GM18507 (cell line): ENCODE measurements around the gene FOLR2.
A peak's percentile ranks its signal among the peaks of the same experiment; 100 is the strongest.
"Not testable (repeated sequence)": the region's sequence is repeated elsewhere in the genome, so short reads cannot be mapped to it uniquely, and the experiment has no call there.

Experiments used
- DNase-seq: peaks from one replicate; pipeline ENCODE4 v3.0.0; 2011; ENCODE audit warnings: low read depth; ENCODE audit not compliant: insufficient read length; ENCODE audit errors: extremely low spot score
- FAIRE-seq: peaks from 2 replicates; lab custom pipeline; 2011; peaks lifted over from hg19 to GRCh38; lab: Jason Lieb, UNC

FOLR2 gene

DNA sequence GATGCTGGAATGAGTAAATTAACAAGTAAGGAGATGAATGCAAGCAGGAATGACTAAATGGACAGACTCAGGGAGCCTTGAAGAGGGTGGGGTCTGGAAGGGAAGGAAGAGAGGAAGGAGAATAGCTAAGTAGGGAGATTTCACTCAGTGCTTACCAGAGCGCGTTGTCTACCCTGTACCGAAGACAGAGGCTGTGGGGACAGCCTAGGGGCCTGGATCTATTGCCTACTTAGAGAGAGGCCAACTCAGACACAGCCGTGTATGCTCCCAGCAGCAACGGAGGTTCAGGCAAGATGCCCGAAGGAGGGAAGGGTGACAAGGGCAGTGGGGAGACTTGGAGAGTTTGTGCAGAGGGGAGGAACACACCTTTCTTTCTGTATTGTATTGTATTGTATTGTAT lies at the start of gene FOLR2:
Gene FOLR2, plus strand, starts transcription at position 157 of the 400 bp plus-strand sequence. CDS start 1,791 bp downstream, outside the sequence.
- FAIRE-seq (no peak), DNase-seq (no peak)

DNA sequence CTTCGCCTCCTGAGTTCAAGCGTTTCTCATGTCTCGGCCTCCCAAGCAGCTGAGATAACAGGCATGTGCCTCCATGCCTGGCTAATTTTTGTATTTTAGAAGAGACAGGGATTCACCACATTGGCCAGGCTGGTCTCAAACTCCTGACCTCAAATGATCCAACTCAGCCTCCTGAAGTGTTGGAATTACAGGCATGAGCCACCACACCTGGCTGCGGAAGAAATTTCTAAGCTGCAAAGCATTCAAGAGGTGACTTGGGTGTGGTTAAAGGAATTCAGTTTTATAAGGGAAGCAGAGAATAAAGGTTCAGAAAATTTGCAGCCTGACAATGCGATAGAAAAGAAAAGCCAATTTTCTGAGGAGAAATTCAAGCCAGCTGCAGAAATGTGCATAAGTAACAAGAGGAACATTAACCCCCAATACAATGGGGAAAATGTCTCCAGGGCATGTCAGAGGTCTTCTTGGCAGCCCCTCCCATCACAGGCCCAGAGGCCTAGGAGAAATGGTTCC lies 47.5 kb upstream of the FOLR2 start:
- not testable (repeated sequence) for FAIRE-seq

DNA sequence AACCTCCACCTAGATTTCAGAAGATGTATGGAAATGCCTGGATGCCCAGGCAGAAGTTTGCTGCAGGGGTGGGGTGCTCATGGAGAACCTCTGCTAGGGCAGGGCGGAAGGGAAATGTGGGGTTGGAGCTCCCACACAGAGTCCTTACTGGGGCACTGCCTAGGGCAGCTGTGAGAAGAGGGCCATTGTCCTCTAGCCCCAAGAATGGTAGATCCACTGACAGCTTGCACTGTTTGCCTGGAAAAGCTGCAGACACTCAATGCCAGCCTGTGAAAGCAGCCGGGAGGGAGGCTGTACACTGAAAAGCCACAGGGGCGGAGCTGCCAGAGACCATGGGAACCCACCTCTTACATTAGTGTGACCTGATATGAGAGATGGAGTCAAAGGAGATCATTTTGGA lies 46.8 kb upstream of the FOLR2 start:
- not testable (repeated sequence) for DNase-seq, FAIRE-seq

More for the DNA sequence above, 47.5 kb upstream of the FOLR2 start:
- not testable (repeated sequence) for DNase-seq

DNA sequence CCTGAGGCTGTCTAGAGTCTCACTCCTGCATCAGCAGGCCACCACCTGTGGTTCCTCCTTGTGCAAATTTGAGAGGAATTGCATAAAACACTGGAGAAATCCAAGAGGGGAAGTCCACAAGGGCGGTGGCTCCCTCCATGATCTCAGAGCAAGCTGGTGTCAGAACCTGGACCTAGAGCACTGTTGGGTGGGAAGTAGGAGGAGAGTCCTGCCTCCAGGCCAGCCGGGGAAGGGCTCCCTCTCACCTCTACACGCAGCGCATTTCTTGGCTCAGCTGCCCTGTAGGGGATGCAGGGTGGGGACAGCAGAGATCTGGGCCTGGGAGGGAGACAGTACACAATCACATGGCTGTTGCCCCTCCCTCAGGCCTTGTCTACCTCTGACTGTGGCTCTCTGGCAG lies 44.6 kb upstream of the FOLR2 start:
- not testable (repeated sequence) for FAIRE-seq, DNase-seq

DNA sequence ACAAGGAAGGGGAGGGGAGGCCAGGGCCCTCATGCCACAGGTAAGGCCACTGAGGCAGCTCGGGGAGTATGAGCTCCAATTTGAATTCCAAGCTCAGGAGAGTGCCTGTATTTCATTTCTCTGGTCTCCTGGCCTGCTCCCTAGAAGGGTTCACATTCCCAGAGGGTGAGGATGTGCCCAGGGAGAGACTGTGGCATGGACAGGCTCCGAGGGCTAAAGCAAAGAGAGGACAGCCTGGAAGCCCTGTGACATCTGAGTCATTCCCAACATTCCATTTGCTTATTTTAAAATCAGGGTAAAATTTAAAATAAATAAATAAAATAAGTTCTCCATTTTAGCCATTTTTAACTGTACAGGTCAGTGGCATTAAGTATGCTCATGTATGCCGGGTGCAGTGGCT lies 43.3 kb upstream of the FOLR2 start:
- FAIRE-seq (no peak), DNase-seq (no peak)

DNA sequence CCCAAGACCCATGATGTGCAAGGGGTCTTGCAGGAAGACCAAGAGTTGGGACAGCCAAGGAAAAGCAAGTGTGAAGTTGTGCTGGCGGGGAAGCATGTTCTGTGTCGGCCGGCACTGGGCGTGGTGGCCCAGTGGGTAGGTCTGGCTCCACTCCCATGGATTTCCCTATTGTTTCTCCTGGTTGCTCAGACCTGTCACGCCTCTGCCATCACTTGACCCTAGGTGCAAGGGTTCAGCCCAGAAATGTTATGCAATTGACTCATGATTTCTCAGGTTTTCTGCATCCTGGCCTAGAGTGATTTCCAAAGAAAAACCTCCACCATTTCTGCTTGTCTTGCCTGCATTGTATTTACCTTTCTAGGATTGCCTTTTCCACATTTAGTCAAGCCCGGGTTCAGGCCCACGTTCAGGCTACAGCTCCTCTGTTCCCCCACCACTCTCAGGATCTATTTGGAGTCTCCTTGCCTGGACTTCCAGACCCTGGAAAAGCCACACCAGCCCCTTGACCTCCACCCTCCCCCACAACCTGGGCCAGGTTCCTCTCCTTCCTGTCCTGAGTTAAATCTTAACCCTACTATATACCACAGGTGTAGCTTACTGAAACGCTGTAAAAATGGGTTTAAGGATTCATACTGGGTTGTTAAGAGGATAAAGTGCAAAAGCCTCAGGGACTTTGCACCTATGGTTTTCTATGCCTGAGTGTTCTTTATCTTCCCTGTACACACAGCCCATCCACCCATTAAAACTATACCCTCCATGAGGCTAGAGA lies 42.1 kb upstream of the FOLR2 start:
- FAIRE-seq = no peak

DNA sequence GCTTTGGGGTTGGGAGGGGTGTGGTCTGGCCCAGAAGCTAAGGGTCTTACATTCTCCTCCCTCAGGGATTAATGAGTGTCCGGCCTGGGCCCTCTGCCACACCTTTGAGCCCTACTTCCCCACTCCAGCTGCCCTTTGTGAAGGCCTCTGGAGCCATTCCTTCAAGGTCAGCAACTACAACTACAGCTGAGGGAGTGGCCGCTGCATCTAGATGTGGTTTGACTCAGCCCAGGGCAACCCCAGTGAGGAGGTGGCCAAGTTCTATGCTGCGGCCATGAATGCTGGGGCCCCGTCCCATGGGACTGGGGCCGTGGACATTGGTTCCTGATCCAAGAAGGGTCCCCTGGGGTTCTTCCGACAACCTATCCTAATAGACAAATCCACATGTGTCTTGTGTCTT lies 38.9 kb upstream of the FOLR2 start:
- DNase-seq (no peak), FAIRE-seq (no peak)

More for the DNA sequence above, 42.1 kb upstream of the FOLR2 start:
- no peak for DNase-seq

DNA sequence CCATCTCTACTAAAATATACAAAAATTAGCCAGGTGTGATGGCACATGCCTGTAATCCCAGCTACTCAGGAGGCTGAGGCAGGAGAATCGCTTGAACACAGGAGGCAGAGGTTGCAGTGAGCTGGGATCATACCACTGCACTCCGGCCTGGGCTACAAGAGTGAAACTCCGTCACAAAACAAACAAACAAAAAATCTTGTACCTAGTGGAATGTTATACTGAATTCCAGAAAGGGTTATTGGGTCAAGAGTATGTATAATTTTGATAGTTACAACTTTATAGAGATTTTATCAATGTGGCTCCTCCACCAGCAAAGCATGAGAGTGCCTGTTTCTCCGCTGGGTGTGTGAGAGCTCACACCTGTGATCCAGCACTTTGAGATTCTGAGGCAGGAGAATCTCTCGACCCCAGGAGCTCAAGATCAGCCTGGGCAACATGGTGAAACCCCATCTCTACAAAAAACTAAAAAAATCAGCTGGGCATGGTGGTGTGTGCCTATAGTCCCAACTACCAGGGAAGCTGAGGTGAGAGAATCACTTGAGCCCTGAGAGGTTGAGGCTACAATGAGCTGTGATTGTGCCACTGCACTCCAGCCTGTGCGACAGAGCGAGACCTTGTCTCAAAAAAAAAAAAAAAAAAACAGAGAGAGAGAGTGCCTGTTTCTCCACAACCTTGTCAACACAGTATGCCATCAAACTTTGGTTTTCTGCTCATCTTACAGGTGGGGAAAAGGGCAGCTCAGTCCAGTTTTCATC lies 37.4 kb upstream of the FOLR2 start:
- FAIRE-seq = no peak

DNA sequence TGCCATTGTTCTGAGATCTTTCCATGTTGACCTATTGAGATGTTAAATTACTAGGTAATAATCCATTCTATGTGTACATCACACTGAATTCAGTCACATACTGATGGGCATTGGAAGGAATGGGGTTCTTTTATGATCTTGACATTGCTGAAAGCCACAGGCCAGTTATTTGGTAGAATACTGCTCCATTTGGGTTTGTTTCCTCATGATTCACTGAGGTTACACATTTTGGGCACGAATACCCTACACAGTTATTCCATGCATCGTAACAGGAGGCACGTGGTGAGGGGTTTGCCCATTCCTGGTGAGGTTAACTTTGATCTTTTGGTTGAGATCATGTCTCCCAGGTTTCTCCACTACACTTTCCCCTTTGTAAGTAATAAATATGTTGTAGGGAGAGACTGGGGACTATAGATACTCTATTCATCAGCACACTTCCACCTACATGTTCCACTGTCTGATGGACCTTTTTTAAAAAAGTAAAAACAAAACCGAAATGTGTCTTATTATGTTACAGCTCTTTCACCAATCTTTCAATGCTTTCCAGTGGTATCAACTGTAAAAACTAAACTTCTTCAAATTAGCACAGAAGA lies 36.7 kb upstream of the FOLR2 start:
- no peak for FAIRE-seq
- no peak for DNase-seq

More for the DNA sequence above, 37.4 kb upstream of the FOLR2 start:
- DNase-seq = no peak

DNA sequence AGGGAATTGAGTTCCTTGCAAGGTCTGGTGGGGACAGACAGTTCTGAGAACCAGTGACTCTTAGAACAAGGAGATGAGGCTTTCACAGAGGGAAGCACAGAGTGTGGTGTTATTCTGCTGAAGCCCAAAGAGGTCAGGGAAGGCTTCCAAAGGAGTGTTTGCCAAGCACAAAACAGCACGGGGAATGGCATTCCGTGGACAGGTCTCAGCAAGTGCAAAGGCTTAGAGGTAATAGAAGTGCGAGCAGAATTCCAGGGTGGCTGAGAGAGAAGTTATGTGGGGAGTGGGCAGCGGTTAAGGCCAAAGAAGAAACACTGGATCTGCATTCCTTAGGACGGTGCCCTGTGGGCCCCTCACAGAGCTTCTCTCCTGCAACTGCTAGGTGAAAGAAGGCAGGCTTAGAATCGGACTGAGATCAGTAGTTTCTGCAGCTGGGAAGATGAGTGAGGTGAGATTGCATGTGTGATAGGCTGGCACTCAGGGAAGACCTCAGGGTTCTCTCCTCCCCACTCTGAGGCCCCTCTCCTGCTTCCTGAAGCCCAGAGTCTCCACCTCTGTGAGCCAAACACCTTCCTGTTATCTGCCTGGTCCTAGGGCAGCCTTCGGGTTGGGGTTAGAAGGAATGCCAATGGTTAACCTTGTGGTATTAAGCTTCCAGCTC lies 35.6 kb upstream of the FOLR2 start:
- FAIRE-seq = peak; percentile 53
- DNase-seq = not testable (repeated sequence)

DNA sequence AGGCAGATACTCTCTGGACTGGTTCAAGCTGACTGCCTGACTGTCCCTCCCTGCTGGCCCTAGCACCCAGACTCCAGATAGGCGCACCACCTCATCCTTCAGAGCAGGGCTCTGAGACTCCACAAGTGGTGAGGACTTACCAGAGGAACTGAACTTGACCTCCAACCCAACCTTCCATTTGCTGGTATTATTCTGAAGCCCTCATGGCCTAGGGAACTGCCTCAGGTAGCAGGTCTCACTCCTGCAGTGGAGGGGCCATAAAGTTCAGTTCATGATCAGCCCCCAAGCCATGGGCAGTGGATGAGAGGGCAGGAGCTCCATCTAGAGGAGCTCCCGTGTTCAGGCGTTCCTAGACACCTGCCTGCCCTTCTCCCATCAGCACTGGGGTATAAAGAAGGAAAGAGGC lies 35.0 kb upstream of the FOLR2 start:
- FAIRE-seq, DNase-seq: not testable (repeated sequence)

DNA sequence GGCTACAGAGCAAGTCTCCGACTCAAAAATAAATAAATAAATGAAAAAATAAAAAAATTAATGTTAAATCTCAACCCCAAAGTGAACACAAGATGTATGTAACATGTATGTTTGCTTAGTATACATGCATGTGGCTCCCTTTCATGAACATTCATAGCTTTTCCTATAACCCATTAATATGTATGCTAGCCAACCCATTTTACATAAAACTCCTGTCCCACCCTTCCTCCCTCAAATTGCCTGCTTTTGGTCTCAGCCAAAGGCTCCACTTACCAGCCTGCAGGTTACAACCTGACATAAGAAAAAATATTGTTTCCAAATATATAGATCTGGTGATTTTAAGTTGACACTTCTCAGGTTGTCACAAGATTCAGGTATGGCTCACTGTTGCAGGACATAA lies 28.3 kb upstream of the FOLR2 start:
- no peak for FAIRE-seq
- no peak for DNase-seq

DNA sequence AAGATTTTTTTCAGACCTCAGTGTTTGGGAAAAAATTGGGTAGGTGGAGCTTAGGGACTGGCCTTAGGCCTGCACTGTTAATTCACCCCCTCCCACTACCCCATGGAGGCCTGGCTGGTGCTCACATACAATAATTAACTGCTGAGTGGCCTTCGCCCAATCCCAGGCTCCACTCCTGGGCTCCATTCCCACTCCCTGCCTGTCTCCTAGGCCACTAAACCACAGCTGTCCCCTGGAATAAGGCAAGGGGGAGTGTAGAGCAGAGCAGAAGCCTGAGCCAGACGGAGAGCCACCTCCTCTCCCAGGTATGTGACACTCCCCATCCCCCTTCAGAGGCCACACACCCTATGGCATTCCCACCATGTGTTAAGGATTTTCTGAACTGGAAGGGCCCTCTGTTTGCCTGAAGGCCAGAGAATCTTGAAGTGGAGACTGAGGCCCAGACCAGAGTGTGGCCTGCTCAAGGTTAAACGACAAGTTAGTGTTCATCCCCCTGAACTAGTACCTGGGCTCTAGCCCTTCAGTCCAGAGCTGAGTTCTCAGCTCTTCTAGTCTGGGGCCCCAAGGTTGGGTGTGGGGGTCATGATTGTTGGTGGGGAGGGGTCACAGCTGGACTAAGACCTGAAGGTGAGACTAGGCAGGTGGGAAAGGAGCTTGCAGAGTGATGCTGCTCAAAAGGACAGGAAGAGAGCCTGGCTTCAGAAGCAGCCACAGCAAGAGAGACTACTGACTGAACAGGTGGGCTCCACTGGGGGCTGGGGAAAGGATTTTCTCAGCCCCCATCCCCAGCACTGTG lies 26.9 kb upstream of the FOLR2 start:
- DNase-seq (no peak), FAIRE-seq (no peak)

DNA sequence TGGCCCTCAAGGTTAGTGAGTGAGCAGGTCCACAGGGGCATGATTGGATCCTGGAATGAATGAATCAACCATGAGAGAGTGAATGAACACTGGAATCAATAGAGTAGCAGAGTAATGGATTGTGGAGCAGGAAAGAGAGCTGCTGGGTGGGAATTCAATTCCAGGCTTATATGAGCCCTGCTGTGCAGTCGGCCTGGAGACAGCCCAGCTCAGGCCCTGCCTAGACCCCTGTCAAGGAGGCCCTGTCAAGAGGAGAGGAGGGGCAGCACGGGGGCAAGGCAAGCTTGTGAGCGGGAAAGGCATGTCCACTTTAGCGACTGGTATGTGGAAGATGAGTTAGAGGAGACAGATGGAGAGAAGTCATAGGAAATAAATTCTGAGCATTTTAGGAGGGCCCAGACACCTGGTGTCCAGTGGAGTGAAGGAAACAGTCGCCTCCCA lies 25.9 kb upstream of the FOLR2 start:
- DNase-seq (no peak), FAIRE-seq (no peak)

DNA sequence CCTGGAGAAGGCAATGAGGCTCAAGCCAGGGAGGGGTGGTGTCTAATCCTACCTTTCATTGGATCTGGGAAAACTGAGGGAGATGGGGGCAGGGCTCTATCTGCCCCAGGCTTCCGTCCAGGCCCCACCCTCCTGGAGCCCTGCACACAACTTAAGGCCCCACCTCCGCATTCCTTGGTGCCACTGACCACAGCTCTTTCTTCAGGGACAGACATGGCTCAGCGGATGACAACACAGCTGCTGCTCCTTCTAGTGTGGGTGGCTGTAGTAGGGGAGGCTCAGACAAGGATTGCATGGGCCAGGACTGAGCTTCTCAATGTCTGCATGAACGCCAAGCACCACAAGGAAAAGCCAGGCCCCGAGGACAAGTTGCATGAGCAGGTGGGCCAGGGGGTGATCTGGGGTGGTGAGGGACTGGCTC lies 24.6 kb upstream of the FOLR2 start, which contains the start of gene FOLR1:
Gene FOLR1, plus strand, starts transcription at position 180 of the 421 bp plus-strand sequence. Its CDS starts 34 bp downstream, at position 214.
- FAIRE-seq = no peak
- DNase-seq = no peak

DNA sequence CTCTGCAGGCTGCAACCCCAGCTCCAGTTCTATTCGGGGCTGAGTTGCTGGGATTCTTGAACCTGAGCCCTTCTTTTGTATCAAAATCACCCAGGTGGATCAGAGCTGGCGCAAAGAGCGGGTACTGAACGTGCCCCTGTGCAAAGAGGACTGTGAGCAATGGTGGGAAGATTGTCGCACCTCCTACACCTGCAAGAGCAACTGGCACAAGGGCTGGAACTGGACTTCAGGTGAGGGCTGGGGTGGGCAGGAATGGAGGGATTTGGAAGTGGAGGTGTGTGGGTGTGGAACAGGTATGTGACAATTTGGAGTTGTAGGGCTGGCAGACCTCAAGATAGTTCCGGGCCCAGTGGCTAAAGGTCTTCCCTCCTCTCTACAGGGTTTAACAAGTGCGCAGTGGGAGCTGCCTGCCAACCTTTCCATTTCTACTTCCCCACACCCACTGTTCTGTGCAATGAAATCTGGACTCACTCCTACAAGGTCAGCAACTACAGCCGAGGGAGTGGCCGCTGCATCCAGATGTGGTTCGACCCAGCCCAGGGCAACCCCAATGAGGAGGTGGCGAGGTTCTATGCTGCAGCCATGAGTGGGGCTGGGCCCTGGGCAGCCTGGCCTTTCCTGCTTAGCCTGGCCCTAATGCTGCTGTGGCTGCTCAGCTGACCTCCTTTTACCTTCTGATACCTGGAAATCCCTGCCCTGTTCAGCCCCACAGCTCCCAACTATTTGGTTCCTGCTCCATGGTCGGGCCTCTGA lies 20.9 kb upstream of the FOLR2 start:
- FAIRE-seq = no peak

DNA sequence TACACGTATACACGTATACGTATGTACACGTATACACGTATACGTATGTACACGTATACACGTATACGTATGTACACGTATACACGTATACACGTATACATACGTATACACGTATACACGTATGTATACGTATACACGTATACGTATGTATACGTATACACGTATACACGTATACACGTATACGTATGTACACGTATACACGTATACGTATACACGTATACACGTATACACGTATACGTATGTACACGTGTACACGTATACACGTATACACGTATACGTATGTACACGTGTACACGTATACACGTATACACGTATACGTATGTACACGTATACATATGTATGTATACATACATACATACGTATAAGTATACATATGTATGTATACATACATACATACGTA lies 15.1 kb upstream of the FOLR2 start:
- not testable (repeated sequence) for FAIRE-seq, DNase-seq

More for the DNA sequence above, 20.9 kb upstream of the FOLR2 start:
- no peak for DNase-seq

DNA sequence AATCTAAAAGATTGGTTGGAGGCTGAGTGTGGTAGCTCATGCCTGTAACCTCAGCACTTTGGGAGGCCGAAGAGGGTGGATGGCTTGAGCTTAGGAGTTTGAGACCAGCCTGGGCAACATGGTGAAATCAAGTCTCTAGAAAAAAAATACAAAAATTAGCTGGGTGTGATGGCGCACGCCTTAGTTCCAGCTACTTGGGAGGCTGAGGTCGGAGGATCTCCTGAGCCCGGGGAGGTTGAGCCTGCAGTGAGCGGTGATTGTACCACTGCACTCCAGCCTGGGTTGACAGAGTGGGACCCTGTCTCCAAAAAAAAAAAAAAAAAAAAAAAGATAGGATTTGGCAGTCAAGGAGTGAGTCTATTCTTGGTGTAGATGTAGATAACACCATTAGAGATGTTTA lies 14.0 kb upstream of the FOLR2 start:
- FAIRE-seq (no peak), DNase-seq (no peak)
